Hematopoietic multipotent progenitor cell (in vitro differentiated cells): Measurements from ENCODE around the gene ATP5PD. TPM values are rescaled to one million over a fixed set of nuclear protein-coding genes. Genes with fewer than 3 reads are reported as not detected.
"Not testable (repeated sequence)": the region's sequence is repeated elsewhere in the genome, so short reads cannot be mapped to it uniquely, and the experiment has no call there.

ENCODE experiments used
- DNase-seq, 3 donors: peaks; one replicate each; pipeline ENCODE4 v3.0.0-alpha.2; 2011 to 2015; ENCODE audit warnings: low read depth in 2 of 3, low spot score in 2 of 3
- total RNA-seq: library from RNA; depleted of rRNA; stranded (reverse); fragments of >200 nt; gene quantifications from one replicate; pipeline ENCODE4 v1.2.3, GENCODE V29; 2012

ATP5PD gene
- total RNA-seq, 1 donor, result 73.5 TPM

GRCh38 chr17:75025398-75025734, 21.4 kb downstream of the ATP5PD start:
- not testable (repeated sequence) for DNase-seq

GRCh38 chr17:75024686-75025397, 21.9 kb downstream of the ATP5PD start:
- DNase-seq, result no peak

GRCh38 chr17:75020331-75021110, 26.2 kb downstream of the ATP5PD start:
- no peak for DNase-seq

- no peak for DNase-seq
Measured at GRCh38 chr17:75019710-75020109, 27.1 kb downstream of the ATP5PD start.

- no peak for DNase-seq
Measured at GRCh38 chr17:75019146-75019545, 27.6 kb downstream of the ATP5PD start.

- DNase-seq, result no peak
Measured at GRCh38 chr17:75013092-75013559, 33.6 kb downstream of the ATP5PD start.

GRCh38 chr17:75012346-75013091, 34.2 kb downstream of the ATP5PD start, which contains the start of gene MRPL58:
MRPL58 (plus strand) TSS chr17:75012670; CDS start chr17:75012687, 17 bp downstream.
- peak in 2 of 3 donors; percentile 88 to 92 for DNase-seq

GRCh38 chr17:75012096-75012345, 34.7 kb downstream of the ATP5PD start:
- DNase-seq, result no peak

- no peak for DNase-seq
Measured at GRCh38 chr17:75011401-75012095, 35.2 kb downstream of the ATP5PD start.

- DNase-seq, result peak in 2 of 3 donors; percentile 63 to 80
Measured at GRCh38 chr17:75010683-75011400, 35.9 kb downstream of the ATP5PD start.

- DNase-seq, result no peak
Measured at GRCh38 chr17:75009139-75009724, 37.5 kb downstream of the ATP5PD start.

- no peak for DNase-seq
Measured at GRCh38 chr17:75008373-75008772, 38.4 kb downstream of the ATP5PD start.

- DNase-seq, result no peak
Measured at GRCh38 chr17:75006653-75007052, 40.1 kb downstream of the ATP5PD start.

GRCh38 chr17:75006084-75006483, 40.7 kb downstream of the ATP5PD start:
- not testable (repeated sequence) for DNase-seq

- DNase-seq, result no peak
Measured at GRCh38 chr17:75005291-75005690, 41.5 kb downstream of the ATP5PD start.

- no peak for DNase-seq
Measured at GRCh38 chr17:75004371-75004770, 42.4 kb downstream of the ATP5PD start.

- no peak for DNase-seq
Measured at GRCh38 chr17:75003957-75004355, 42.8 kb downstream of the ATP5PD start.

- DNase-seq, result no peak
Measured at GRCh38 chr17:75003070-75003956, 43.5 kb downstream of the ATP5PD start.
